Muscle of back (tissue), 13 donors: ENCODE data around the gene EMP2. TPM values are rescaled to one million over a fixed set of nuclear protein-coding genes. Genes with fewer than 3 reads are reported as not detected.
"Not testable (repeated sequence)": the region's sequence is repeated elsewhere in the genome, so short reads cannot be mapped to it uniquely, and the experiment has no call there.

Experiments
- DNase-seq, 3 donors: peaks; one replicate each; pipeline versions ENCODE4 v3.0.0 to v3.0.0-alpha.2; 2013
- long read RNA-seq, 9 donors: transcript quantifications; one replicate each; lab custom pipeline, GENCODE V29; 2026
- polyA plus RNA-seq, 10 donors: library from polyadenylated mRNA; unstranded; fragments of 120-200 nt; gene quantifications; one replicate each; pipeline ENCODE4 v1.2.1, GENCODE V29; 2013; ENCODE audit not compliant: insufficient read length in 10 of 10

The EMP2 gene
- polyA plus RNA-seq = 10 to 100 TPM; 48.1 to 88.5 (median 63.1) TPM
- long read RNA-seq, donor 1, full-length matches to known transcripts = 33 of 33 reads
- long read RNA-seq, donor 1, partial matches to known transcripts = 0 of 33 reads
- long read RNA-seq, donor 1, other reads (novel, unspliced or antisense) = 0 of 33 reads
- long read RNA-seq, donor 2, full-length matches to known transcripts = 18 of 18 reads
- long read RNA-seq, donor 2, partial matches to known transcripts = 0 of 18 reads
- long read RNA-seq, donor 2, other reads (novel, unspliced or antisense) = 0 of 18 reads
- long read RNA-seq, donor 3 = 0 reads
- long read RNA-seq, donor 4, full-length matches to known transcripts = 19 of 19 reads
- long read RNA-seq, donor 4, partial matches to known transcripts = 0 of 19 reads
- long read RNA-seq, donor 4, other reads (novel, unspliced or antisense) = 0 of 19 reads
- long read RNA-seq, donor 5, full-length matches to known transcripts = 51 of 51 reads
- long read RNA-seq, donor 5, partial matches to known transcripts = 0 of 51 reads
- long read RNA-seq, donor 5, other reads (novel, unspliced or antisense) = 0 of 51 reads
- long read RNA-seq, donor 6, full-length matches to known transcripts = 27 of 27 reads
- long read RNA-seq, donor 6, partial matches to known transcripts = 0 of 27 reads
- long read RNA-seq, donor 6, other reads (novel, unspliced or antisense) = 0 of 27 reads
- long read RNA-seq, donor 7, full-length matches to known transcripts = 26 of 26 reads
- long read RNA-seq, donor 7, partial matches to known transcripts = 0 of 26 reads
- long read RNA-seq, donor 7, other reads (novel, unspliced or antisense) = 0 of 26 reads
- long read RNA-seq, donor 8, full-length matches to known transcripts = 26 of 26 reads
- long read RNA-seq, donor 8, partial matches to known transcripts = 0 of 26 reads
- long read RNA-seq, donor 8, other reads (novel, unspliced or antisense) = 0 of 26 reads
- long read RNA-seq, donor 9, full-length matches to known transcripts = 4 of 4 reads
- long read RNA-seq, donor 9, partial matches to known transcripts = 0 of 4 reads
- long read RNA-seq, donor 9, other reads (novel, unspliced or antisense) = 0 of 4 reads

- peak; percentile 85 to 94 (median 89) for DNase-seq
These were observed at the start of gene EMP2 for GRCh38 chr16:10579965-10580882. Gene EMP2, minus strand, starts transcription at chr16:10580598. Its CDS starts 32,981 bp downstream, at chr16:10547617.

DNA sequence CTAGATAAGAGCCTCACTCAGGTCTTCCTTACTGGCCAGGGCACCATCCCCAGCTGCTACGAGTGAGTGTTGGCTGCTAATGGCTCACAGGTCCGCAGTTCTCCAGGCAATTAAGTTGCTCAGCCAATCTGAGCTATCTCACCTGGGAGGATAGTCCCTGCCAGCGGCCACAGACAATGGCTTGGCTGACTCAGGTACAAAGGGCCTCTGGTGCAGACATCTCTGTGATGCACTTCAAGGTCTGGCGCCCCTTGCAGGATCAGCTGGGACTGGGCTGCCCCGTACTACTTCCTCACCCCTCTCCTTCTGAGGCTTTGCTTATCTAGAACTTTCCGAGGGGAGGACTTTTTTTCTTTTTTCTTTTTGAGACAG, 49.2 kb upstream of the EMP2 start:
- DNase-seq = no peak

DNA sequence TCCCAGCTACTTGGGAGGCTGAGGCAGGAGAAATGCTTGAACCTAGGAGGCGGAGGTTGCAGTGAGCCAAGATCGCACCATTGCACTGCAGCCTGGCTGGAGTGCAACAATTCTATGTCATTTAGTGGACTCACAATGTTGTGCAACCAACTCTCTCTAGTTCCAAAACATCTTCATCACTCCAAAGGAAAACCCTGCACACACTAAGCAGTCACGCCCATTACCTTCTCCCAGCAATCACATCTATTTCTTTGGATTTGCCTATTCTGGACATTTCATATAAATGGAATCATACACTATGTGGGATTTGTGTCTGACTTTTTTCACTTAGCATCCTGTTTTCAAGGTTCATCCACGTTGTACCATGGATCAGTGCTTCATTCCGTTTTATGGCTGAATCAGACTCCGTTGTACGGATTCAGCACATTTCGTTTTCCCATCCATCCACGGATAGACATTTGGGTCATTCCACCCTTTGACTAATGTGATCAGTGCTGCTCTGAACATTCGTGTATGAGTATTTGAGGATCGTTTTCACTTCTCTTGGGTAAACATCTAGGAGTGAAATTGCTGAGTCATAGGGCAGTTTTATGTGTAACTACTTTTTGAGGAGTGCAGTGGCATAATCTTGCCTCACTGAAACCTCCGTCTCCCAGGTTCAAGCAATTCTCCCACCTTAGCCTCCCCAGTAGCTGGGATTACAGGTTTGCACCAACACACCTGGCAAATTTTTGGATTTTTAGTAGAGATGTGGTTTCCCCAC, 45.4 kb upstream of the EMP2 start:
- no peak for DNase-seq

GRCh38 chr16:10624527-10624926, 44.1 kb upstream of the EMP2 start:
- no peak for DNase-seq

GRCh38 chr16:10623059-10623458, 42.7 kb upstream of the EMP2 start:
- DNase-seq = no peak

DNA sequence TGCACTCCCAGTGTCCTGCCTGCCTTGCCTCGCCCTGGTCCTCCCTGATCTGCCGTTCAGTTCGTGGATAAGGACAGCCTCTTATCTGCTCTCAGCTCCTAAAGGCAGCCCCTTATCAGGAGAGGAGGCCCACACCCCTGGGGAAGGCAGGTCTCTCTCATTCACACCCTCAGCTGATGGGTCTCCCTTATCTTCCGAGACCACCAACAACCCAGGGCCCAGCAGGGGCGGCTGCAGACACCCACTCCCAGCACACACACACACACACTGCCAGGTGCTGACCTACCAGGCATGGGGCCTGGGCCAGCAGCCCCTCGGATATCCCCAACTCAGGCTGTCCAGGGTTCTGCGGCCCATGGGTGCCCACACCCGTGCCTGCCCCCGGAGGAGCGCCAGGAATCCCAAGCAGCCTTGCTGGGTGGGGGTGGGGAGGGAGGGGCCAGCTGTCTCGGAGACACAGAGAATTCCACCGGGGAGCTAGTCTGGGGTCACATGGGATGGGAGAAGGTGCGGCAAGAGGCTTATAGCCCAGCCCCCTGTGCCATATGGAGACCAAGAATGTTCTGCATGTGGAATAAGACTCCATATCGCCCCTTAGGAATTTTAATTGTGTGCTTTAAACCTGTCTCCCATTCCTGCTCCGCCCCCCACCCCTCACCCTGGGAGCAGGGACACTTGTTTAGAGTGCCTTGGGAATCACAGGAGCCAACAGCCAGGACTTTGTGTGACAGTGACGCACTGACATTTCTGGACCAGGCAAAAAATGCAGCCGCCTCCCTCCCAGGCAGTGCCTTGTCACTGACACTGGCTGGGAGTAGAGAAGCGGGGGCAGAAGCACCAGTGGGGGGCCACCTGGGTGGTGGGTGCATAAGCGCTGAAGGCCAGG, 41.9 kb upstream of the EMP2 start:
- DNase-seq = peak in 1 of 3 donors; percentile 41

DNA sequence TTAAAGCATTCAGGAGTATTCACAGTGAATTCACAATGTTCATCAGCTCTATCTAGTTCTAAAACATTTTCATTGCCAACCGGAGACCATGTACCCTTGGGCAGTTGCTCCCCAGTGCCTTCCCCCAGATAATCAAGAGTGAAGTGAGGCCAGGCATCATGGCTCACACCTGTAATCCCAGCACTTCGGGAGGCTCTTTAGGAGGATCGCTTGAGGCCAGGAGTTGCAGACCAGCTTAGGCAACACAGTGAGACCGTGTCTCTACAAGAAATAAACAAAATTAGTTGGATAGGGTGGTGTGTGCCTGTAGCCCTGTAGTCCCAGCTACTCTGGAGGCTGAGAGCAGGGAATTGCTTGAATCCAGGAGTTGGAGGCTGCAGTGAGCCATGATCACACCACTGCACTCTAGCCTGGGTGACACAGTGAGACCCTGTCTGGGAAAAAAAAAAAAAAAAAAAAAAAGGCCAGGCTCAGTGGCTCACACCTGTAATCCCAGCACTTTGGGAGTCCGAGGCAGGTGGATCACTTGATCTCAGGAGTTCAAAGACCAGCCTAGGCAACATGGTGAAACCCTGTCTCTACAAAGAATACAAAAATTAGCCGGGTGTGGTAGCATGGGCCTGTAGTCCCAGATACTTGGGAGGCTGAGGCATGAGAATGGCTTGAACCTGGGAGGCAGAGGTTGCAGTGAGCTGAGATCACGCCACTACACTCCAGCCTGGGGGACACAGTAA, 41.0 kb upstream of the EMP2 start:
- not testable (repeated sequence) for DNase-seq

DNA sequence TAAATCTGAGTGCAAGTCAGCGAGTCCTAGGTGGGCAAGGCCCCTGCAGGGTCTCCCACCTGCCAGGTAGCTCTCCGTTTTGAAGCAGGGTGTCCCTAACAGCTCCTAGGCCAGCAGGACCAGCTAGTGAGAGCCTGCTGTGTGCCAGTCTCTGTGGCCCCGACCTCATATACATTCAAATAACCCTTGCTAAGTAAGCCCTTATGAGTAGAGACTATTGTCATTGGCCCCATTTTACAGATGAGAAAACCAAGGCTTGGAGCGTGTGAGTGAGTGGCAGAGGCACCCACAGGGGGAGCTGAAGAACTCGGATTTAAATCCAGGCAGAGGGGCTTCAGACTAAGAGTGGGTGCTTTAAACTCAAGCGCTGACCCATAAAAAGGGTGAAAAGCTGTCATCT, 39.7 kb upstream of the EMP2 start:
- no peak for DNase-seq

DNA sequence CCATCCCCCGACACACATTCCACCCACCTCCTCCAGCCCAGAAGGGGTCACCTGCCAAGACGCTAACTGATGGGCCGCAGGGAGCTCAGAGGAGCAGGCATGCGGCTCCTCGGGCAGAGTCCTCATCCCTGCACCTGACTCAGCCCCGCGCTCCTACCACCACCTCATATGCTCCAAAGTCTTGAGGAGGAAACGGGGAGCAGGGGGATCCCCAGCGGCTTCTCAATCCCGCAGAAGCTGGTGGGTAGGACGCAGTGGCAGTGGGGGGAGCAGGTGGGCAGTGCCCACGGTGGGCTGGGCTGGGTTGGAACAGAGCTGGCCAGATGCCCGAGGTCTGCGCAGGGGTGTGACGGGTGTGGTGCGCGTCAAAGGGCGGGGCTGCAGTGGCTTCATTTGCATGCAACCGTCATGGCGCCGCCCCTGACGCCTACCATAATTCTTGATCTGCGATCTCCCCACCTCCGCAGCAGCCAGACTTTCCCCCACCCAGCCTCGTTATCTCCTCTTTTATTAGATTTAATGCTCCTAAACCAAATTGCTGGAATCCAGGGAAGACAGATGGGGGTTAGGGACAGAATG, 39.0 kb upstream of the EMP2 start:
- DNase-seq = peak in 2 of 3 donors; percentile 20 to 48

DNA sequence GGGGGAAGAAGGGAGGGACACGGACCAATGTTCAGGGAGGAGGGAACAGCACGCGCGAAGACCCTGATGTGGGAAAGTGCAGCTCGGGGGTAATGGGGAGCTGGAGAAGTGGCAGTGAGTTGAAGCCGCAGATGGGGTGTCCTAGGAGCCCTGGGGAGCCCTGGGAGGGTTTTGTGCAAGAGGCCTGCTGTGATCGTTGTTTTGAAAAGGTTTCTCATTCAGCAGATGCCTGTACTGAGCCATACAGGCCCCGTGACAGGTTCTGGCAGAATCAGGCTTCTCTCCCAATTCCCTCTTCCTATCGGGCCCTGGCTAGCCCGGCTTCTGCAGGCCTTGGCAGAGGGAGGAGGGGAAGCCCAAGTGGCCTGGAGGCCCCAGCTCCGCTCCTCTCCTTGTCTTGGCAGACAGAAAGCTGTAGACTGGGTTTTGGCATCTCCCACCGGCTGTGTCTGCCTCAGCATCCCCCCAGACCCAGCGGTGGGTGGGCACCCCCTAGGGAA, 38.4 kb upstream of the EMP2 start:
- DNase-seq = peak in 2 of 3 donors; percentile 17 to 45

GRCh38 chr16:10617662-10618420, 37.4 kb upstream of the EMP2 start:
- DNase-seq = peak in 1 of 3 donors; percentile 30

- DNase-seq = peak; percentile 35 to 76 (median 55)
These were observed 36.6 kb upstream of the EMP2 start for GRCh38 chr16:10616756-10617640.

GRCh38 chr16:10616419-10616755, 36.0 kb upstream of the EMP2 start:
- no peak for DNase-seq

- no peak for DNase-seq
These were observed 34.3 kb upstream of the EMP2 start for GRCh38 chr16:10614685-10615084.

- DNase-seq = no peak
These were observed 33.5 kb upstream of the EMP2 start for GRCh38 chr16:10613785-10614485.
